Measurements from ENCODE around the gene YIF1A.
"Not testable (repeated sequence)": the region's sequence is repeated elsewhere in the genome, so short reads cannot be mapped to it uniquely, and the experiment has no call there.

Gene YIF1A

DNA sequence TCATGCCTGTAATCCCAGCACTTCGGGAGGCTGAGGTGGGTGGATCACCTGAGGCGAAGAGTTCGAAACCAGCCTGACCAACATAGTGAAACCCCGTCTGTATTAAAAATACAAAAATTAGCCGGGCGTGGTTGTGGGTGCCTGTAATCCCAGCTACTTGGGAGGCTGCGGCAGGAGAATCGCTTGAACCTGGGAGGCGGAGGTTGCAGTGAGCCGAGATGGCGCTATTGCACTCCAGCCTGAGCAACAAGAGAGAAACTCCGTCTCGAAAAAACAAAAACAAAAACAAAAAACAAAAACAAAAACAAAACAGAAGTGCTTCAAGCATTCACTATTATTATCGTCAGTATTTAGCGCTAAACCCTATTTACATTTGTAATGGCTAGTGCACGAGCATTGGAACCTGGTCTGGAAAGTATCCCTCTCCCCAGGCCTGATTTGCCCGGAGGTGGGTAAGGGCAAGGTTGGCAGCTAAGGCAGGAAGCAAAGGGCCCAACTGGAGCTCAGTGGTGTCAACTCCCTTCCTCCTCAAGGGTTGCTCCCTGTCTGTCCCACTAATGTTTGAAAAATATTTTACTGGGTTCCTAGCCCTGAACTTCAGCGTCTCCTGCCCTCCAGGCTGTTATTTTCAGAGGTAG is 22.0 kb upstream of the YIF1A start:
- not testable (repeated sequence) for DNase-seq

DNA sequence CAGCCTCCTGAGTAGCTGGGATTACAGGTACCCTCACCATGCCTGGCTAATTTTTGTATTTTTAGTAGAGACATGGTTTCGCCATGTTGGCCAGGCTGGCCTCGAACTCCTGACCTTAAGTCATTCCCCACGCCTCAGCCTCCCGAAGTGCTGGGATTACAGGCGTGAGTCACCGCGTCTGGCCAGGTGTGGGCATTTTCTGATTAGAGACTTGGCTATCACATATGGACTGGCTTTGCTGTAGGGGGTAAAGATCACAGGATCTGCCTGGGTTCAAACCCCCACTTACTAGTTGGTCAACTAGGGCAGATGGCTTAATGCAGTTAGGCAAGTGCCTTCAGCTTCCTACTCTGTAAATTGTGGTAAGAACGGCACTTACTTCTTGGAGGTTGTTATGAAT is 21.4 kb upstream of the YIF1A start:
- no peak for DNase-seq

- no peak for DNase-seq
Measured at GRCh38 chr11:66309475-66309874, 20.5 kb upstream of the YIF1A start.

DNA sequence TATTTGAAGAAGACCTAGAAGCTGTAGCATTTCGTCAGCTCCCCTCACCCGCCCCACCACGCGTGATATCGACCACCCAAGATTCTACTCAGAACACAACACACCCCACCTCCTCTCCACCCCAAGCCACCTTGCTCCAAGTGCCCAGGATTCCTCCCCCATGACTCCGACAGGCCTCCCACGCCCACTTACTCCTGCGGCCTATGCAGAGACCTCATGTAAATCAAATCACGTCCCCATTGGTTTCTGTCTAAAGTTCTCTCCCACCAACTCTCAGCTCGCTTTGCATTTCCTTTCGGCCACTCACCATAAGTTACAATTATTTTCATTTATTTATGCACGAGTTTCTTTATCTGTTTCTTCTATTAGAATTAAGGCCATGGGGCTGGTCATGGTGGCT is 13.7 kb upstream of the YIF1A start:
- no peak for DNase-seq

DNA sequence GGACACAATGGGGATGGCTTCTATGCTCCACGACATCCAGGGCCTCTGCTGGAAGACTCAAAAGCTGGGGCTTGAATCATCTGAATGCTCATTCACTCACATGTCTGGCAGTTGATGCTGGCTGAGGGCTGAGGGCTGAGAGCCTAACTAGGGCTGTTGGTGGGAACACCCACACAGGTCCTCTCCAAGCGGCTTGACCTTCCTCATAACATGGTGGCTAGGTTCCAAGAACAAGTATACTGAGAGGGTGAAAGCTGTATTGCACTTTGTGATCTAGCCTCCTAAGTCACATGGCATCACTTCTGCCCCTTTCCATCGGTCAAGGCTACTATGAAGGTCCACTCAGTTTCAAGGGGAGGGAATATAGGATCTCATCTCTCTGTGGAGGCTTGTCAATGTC is 10.2 kb upstream of the YIF1A start:
- DNase-seq: no peak

DNA sequence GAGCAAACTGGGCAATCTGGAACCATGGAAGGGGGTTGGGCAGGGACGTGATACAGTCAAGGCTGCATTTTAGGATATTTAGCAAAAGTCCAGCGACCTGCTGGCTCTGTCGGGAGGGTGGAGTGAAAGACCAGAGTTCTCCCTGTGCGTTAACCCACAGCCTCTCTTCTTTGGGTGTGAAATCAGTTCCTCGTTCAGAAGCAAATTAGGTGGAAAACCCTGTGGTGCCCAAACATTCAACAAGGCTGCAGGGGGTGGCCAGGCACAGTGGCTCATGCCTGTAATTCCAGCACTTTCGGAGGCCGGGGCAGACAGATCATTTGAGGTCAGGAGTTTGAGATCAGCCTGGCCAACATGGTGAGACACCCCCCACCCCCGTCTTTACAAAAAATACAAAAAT is 8.7 kb upstream of the YIF1A start:
- no peak for DNase-seq

DNA sequence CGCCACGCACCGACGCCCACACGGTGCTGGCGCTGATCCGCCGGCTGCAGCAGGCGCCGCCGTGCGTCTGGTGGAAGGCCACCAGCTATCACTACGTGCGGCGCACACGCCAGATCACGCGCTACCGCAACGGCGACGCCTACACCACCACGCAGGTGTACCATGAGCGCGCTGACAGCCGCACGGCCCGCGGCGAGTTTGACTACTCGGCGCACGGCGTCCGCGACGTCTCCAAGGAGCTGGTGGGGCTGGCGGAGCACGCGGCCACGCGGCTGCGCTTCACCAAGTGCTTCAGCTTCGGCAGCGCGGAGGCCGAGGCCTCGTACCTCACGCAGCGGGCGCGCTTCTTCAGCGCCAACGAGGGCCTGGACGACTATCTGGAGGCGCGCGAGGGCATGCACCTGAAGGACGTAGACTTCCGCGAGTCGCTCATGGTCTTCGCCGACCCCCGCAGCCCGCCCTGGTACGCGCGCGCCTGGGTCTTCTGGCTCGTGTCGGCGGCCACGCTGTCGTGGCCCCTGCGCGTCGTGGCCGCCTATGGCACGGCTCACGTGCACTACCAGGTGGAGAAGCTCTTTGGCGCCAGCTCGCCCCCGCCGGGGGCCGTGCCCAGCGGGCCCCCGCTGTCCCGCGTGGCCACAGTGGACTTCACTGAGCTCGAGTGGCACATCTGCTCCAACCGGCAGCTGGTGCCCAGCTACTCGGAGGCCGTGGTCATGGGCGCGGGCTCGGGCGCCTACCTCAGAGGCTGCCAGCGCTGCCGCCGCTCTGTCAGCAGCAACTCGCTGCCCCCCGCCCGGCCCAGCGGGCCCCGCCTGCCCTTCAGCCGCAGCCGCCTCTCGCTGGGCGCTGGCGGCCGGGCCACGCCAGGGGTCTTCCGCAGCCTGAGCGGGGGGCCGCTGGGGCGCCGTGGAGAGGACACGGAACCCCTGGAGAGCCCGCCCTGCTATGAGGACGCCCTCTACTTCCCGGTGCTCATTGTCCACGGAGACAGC is 6.0 kb upstream of the YIF1A start:
- no peak for DNase-seq

DNA sequence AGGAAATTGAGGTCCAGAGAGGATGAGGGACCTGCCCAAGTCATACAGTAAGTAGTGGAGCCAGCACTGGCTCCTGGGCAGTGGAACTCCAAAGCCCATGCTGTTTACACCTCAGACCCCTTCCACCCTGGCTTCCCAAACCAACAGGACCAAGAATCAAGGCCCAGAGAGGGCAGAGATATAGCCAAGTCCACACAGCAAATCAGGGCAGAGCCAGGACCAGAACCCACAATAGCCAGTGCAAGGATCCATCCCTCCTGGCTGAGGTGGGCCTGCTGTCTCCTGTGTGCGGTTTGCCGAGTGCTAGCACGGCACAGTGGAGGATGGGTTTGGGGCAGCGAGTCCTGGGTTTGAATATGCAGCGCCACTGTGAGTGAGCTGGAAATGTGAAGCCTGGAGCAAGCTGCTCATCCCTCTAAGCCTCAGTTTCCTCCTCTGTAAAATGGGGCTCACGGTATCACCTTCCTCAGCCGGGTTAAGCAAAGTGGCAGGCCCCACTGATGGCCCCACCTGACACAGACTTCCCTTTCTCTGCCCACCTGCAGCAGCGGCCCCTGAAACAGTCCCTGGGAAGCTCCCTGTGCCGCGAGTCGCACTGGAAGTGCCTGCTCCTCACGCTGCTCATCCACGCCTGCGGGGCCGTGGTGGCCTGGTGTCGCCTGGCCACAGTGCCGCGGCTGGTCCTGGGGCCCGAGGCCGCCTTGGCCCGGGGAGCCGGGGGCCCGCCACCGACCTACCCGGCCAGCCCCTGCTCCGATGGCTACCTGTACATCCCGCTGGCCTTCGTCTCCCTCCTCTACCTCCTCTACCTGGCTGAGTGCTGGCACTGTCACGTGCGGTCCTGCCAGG is 5.1 kb upstream of the YIF1A start:
- DNase-seq: no peak

DNA sequence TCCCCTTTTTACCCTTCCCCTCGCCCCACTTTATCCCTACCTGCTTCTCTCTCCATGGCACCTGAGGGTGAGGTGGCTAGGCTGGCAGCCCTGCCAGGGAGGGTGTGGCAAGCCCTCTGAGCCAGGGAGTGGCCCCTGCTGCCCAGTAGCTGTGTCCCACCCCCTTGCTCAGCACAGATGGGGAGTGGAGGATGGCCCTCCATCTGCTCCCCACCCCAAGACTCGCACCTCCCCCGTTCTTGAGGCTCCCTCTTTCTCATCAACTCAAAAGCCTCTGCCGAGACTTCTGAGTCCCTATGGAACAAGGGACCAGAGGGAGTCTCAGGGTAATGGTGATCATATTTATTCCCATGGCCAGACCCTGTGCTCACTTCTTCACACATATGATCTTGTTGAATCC is 4.4 kb upstream of the YIF1A start:
- no peak for DNase-seq

DNA sequence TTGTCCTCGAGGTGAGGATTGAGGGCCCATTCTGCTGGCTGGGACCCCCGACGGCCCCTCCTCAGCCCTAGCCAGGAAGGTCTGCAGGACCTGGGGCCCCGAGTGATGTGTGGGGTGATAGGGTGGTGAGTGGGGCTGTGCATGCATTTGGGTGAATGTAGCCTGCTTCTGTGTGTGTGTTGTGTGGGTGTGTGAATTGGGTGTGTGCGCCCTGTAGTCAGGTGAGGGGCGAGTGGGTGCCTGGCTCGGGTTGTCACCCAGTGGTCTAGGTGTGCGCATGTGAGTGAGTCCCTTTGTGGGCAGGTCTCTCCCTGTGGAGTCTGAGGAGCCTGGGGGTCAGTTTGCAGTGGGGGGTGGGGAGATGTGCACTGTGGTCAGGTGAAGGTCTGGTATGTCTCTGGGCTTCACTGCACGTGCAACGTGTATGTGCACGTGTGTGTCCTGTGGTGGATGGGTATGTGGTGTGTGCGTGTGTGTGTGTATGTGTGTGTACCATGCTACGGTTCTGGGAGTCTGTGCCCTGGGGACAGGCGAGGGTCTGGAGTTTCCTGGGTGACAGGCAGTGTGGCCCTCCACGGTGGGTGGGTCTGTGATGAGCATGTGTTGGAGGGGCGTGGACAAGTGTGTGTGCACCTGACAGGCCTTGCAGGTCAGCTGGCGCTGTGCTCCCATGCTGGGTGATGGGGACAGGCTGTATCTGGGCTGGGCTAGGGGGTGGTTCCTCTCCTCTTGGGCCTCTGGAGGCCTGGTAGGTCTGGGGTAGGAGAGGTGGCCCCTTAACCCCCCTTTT is 3.8 kb upstream of the YIF1A start:
- DNase-seq: no peak

GRCh38 chr11:66291706-66292542 is 3.0 kb upstream of the YIF1A start, which contains the start of gene TMEM151A:
TSS of gene TMEM151A (plus strand) at chr11:66291894. CDS start at chr11:66292014, 120 bp downstream.
- DNase-seq: peak in 1 of 2 donors; percentile 50

DNA sequence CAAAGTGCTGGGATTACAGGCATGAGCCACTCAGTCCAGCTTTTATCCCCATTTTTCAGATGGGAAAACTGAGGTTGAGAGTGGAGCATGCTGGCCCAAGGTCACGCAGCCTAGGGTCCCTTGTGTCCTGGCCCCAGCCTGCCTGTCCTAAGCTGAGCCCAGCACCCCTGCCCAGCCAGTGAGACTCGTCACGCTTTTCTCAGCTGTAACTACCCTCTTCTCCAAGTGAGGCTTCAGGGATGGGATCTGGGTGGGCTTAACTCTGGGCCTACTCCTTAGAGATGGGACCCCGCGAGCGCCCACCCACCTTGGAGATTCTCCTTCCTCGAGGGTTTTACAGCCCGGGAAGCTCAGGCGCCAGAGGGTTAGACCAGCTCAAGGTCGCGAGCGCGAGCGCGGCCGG is 2.4 kb upstream of the YIF1A start:
- DNase-seq: no peak

- no peak for DNase-seq
Measured at GRCh38 chr11:66290330-66290621, 1.3 kb upstream of the YIF1A start.

DNA sequence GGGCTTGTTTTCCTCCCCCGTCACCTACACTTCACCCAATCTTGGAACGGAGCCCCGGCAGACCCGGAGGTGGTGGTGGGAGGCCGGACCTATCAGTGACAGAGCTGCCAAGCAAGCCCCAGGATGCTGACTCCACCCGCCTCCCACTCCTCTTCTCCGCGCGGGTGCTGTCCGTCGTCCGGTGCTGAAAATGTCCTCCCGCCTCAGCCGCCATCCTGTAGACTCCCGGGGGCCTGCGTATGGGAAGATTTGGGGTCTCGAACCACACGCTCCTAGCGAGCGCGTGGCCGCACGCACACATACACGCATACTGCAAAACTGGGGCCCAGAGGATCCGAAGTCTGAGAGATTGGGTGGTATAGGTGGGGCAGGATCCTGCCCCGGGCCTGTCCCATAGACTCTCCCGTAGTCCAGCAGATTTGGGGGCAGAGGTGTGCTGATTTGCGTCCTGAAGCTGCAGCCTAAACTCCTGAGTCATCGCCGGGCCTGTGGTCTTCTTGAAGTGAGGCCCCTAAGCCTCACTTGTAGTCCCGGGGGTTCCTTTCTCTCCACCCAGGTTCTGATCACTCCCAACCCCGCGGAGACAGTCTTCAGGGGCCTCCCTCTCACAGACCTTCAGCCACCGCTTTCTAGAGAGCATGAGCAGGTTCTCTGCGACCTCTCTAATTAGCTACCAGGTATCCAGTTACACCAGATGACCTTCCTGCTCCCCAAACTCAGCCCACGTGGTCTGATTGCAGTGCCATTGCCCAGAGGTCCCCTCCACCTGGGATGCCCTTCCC is 796 bp upstream of the YIF1A start:
- peak; percentile 87 to 88 for DNase-seq

DNA sequence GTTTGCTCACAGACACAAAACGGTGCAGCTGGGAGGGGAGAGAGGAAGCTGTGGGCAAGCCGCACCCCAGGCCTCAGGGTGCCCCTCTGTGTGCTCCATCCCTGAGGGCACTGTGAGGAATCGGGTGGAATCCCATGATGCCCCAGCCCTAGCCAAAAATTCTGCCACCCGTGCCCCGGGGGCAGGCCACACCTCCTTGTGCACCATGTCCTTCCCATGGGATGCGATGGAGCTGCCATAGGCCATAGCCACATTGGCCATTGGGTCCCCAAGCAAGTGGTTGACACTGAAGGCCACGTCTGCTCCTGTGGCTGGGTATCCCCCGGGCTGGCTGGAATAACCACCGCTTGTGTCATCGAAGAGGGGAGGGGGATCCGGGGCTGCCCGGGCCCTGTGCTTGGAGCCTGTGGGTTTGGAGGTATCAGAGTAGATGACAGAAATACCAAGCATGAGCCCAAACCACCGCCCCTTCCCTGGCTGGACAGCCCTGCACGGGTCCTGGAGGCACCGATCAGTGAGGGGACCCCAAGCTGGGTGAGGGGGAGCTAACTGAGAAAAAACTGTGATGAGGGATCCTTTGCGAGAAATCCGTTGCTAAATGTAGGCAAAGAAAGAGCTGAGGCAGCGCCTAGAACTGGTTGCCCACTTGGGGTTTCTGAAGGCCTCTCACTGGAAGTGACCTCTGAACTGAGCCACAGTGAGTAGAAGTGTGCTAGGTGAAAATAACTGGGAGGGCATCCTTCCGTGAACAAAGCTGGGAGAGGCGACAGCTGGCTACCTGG is 863 bp downstream of the YIF1A start:
- DNase-seq: no peak

DNA sequence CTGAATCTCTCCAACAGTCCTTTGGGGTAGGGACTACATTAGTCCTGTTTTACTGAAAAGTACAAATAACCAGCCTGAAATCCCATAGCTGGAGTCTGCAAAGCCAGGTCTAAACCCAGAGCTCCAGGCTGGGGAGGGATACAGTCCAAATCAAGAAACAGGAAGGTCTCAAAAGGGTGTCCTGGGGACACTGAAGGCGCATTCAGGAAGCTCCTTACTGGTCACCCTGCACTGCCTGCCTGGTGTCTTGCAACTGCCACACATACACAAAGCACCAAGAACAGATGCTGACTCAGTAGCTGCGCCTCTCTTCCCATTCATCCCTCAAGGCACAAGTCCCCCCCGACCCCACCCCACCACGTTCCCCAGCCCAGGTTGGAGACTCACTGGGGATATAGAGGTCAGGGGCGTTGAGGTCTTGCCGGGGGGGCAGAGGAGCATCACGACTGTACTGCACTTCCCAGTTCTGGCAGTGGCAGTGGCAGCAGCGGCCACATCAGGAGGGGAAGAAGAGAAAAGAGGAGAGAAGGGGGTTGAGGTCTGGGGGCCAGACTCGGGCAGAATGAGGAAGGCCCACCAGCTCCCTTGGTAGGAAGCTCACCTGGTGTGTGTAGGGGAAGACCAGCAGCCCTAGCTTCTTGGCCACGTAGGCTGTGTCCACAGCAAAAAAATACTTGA is 1.6 kb downstream of the YIF1A start:
- no peak for DNase-seq

- DNase-seq: no peak
Measured at GRCh38 chr11:66286699-66287098, 2.2 kb downstream of the YIF1A start.

GRCh38 chr11:66285250-66285947 is 3.5 kb downstream of the YIF1A start:
- DNase-seq: no peak

Data from stimulated activated CD4-positive, alpha-beta T cell treated with anti-CD3 and anti-CD28 coated beads, Interleukin-2, amount 100 ng/mL, for 24 hours (primary cell).